Sigmoid colon (tissue), 7 donors: ENCODE data around the gene CRYGN. TPM values are rescaled to one million over a fixed set of nuclear protein-coding genes. Genes with fewer than 3 reads are reported as not detected.

ENCODE experiments used
- DNase-seq: peaks from one replicate; pipeline ENCODE4 v3.0.0-alpha.2; 2019
- H3K27ac ChIP-seq, 4 donors: fragments of 200-600 bp; sonication (generic); one replicate each; pipeline ENCODE4 v1.5.1; 2016 to 2019; ENCODE audit warnings: mild to moderate bottlenecking in 1 of 4
- H3K27me3 ChIP-seq, 3 donors: fragments of 200-600 bp; sonication (generic); one replicate each; pipeline ENCODE4 v1.5.1; 2019; ENCODE audit warnings: mild to moderate bottlenecking in 1 of 3
- H3K36me3 ChIP-seq, 4 donors: fragments of 200-600 bp; sonication (generic); one replicate each; pipeline ENCODE4 v1.5.1; 2016 to 2019
- H3K4me1 ChIP-seq, 4 donors: fragments of 200-600 bp; sonication (generic); one replicate each; pipeline ENCODE4 v1.5.1; 2017 to 2019
- H3K4me3 ChIP-seq, 4 donors: fragments of 200-600 bp; sonication (generic); one replicate each; pipeline ENCODE4 v1.5.1; 2017 to 2019; ENCODE audit warnings: mild to moderate bottlenecking in 2 of 4, moderate library complexity in 1 of 4
- H3K9me3 ChIP-seq, 4 donors: fragments of 200-600 bp in 3 of 4; sonication (generic) in 3 of 4; one replicate each; pipeline versions ENCODE4 v1.5.1 to v1.6.1; 2013 to 2019
- EP300 ChIP-seq, 4 donors: sonication (generic); formaldehyde crosslinking; IDR thresholded peaks; one replicate each; pipeline ENCODE4 v1.6.1; 2017; ENCODE audit warnings: antibody characterized with exemption in 4 of 4
- POLR2A ChIP-seq, 2 donors: fragments of 450-650 bp; IDR thresholded peaks; one replicate each; pipeline ENCODE4 v1.6.1; 2016; ENCODE audit warnings: antibody characterized with exemption in 2 of 2, mild to moderate bottlenecking in 2 of 2, moderate library complexity in 2 of 2
- POLR2AphosphoS5 ChIP-seq, 4 donors: sonication (generic); formaldehyde crosslinking; IDR thresholded peaks; one replicate each; pipeline ENCODE4 v1.6.1; 2017; ENCODE audit warnings: antibody characterized with exemption in 4 of 4
- WGBS, 2 donors: extraction: QIAGEN DNeasy Blood & Tissue Kit; methylation state at CpG; one replicate each; pipeline ENCODE4 v1.1.7; 2013; 5-methylcytosine and 5-hydroxymethylcytosine counted together
- intact Hi-C: fragments of 100-400 bp; cut with DNase I; formaldehyde crosslinking; loops from one replicate; pipeline ENCODE4 v1.15.1; 2023
- polyA plus RNA-seq, 3 donors: library from polyadenylated mRNA; stranded (reverse); fragments of 200-250 nt; gene quantifications; one replicate each; pipeline ENCODE4 v1.2.3, GENCODE V29; 2013
- total RNA-seq, 4 donors: library from RNA; depleted of rRNA; stranded (reverse); fragments of >200 nt; gene quantifications; one replicate each; pipeline ENCODE4 v1.1.0, GENCODE V29; 2016
- TF ChIP-seq, protein P1 (sequence below), 4 experiments: fragments of 450-650 bp in 3 of 4; fragments of 200-600 bp in 1 of 4; IDR thresholded peaks; one replicate each; pipeline ENCODE4 v1.5.1; 2016 to 2019; ENCODE audit warnings: antibody characterized with exemption in 4 of 4, mild to moderate bottlenecking in 3 of 4, moderate library complexity in 2 of 4
- donor health status: healthy with polysubstance abuse.
- donor health status: Bipolar disorder and iron deficiency.
- donor health status: healthy.

The CRYGN gene
- total and polyA plus RNA-seq, 7 donors, result 0.17 to 1.8 (median 0.99) TPM; not detected in 3

DNA sequence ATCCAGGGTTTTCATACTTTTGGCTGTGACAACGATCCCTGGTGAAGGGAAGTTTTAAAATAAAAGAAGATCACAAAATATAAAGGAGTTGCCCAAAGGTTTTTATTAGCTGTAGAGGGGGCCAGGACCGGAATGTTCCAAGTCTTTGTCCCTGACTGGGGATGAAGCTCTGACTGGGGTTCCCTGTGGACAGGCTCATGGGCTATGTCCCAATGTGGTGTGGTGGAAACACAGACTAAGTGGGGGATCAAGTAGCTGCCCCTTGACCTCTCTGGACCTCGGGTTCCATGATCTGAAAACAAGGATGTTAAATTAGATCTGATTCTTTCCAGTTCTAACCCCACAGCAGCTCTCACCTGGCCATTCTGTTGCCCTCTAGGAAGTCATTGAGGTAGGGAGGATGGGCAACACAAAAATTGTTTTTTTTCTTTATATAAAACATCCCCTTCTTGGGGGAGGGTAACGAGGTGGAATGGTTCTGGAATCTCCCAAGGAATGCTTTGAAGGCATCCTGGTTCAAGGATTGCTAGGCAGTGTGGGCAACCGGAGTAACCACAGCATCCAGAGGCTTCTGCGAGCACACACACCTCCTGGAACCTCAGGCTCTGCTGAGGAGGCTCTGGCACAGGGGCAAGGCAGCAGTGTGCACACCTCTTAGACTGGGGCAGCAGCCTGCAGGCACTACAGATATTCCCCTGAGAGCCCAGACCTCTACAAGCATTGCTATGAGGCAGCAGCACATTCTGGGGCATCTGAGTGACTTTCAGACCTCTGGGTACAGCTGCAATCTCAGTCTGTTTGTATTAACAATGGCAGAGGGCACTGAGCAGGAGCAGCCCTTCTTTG lies 21.4 kb upstream of the CRYGN start:
- intact Hi-C loops, result loop anchor here (2.0 kb wide), 3 partner anchors 43 to 297 kb away; partner anchors contain the start of gene RHEB
- WGBS, 2 donors, result 89 to 90% methylated on average over 6 of the region's 6 CpGs
- H3K27me3 ChIP-seq, result no peaks in the 10 kb centered on the region
- peaks cover 0 to 4% (median 2%) of the 10 kb centered on the region in 4 donors for H3K9me3 ChIP-seq
- H3K4me1 ChIP-seq, result peaks cover 0 to 34% (median 32%) of the 10 kb centered on the region in 4 donors
- peak overlapping the region; percentile 85 to 98 (median 96) for H3K27ac ChIP-seq
- no peak for TF ChIP-seq POLR2AphosphoS5 (IDR thresholded peaks at IDR 0.05)
- TF ChIP-seq POLR2A (IDR thresholded peaks at IDR 0.05), result no peak
- TF ChIP-seq, protein P1, sequence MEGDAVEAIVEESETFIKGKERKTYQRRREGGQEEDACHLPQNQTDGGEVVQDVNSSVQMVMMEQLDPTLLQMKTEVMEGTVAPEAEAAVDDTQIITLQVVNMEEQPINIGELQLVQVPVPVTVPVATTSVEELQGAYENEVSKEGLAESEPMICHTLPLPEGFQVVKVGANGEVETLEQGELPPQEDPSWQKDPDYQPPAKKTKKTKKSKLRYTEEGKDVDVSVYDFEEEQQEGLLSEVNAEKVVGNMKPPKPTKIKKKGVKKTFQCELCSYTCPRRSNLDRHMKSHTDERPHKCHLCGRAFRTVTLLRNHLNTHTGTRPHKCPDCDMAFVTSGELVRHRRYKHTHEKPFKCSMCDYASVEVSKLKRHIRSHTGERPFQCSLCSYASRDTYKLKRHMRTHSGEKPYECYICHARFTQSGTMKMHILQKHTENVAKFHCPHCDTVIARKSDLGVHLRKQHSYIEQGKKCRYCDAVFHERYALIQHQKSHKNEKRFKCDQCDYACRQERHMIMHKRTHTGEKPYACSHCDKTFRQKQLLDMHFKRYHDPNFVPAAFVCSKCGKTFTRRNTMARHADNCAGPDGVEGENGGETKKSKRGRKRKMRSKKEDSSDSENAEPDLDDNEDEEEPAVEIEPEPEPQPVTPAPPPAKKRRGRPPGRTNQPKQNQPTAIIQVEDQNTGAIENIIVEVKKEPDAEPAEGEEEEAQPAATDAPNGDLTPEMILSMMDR (IDR thresholded peaks at IDR 0.05), result no peak
- no peak for TF ChIP-seq EP300 (IDR thresholded peaks at IDR 0.05)
- peaks cover 0 to 26% (median 13%) of the 10 kb centered on the region in 4 donors for H3K36me3 ChIP-seq
- DNase-seq, result no peak
- H3K4me3 ChIP-seq, result no peak overlapping the region

DNA sequence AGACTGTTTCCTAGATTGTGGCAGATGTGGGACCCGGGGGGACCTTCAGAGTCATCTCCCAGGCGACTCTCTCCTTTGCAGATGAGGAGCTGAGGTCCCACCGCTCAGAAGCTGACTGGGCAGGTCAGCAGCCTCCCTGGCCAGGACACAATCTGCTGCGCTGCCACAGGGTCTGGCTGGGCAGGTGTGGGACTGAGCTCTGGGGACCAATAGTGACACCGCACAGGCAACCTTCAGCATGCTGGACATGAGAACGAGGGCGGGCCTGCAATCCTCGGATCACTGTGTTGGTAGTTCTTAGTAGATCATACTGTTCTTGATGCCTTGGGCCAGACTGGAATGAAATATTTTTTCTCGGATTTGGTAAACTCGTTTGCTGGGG lies 20.5 kb upstream of the CRYGN start:
- H3K4me1 ChIP-seq, result peaks cover 0 to 34% (median 32%) of the 10 kb centered on the region in 4 donors
- TF ChIP-seq POLR2A (IDR thresholded peaks at IDR 0.05) (no peak), EP300 (IDR thresholded peaks at IDR 0.05) (no peak), POLR2AphosphoS5 (IDR thresholded peaks at IDR 0.05) (no peak)
- TF ChIP-seq, protein P1 (IDR thresholded peaks at IDR 0.05), result no peak
- H3K27ac ChIP-seq, result peak overlapping the region; percentile 85 to 98 (median 96)
- intact Hi-C loops, result loop anchor here (1.0 to 2.0 kb wide), 4 partner anchors 44 to 298 kb away; partner anchors contain the start of gene RHEB
- H3K9me3 ChIP-seq, result peaks cover 0 to 4% (median 2%) of the 10 kb centered on the region in 4 donors
- DNase-seq, result peak; percentile 84
- H3K27me3 ChIP-seq, result no peaks in the 10 kb centered on the region
- H3K4me3 ChIP-seq, result peak overlapping the region in 3 of 4 donors; percentile 13 to 29 (median 27)
- H3K36me3 ChIP-seq, result peaks cover 0 to 17% (median 5%) of the 10 kb centered on the region in 4 donors
- WGBS, 2 donors, result 67 to 73% methylated on average over 10 of the region's 10 CpGs

DNA sequence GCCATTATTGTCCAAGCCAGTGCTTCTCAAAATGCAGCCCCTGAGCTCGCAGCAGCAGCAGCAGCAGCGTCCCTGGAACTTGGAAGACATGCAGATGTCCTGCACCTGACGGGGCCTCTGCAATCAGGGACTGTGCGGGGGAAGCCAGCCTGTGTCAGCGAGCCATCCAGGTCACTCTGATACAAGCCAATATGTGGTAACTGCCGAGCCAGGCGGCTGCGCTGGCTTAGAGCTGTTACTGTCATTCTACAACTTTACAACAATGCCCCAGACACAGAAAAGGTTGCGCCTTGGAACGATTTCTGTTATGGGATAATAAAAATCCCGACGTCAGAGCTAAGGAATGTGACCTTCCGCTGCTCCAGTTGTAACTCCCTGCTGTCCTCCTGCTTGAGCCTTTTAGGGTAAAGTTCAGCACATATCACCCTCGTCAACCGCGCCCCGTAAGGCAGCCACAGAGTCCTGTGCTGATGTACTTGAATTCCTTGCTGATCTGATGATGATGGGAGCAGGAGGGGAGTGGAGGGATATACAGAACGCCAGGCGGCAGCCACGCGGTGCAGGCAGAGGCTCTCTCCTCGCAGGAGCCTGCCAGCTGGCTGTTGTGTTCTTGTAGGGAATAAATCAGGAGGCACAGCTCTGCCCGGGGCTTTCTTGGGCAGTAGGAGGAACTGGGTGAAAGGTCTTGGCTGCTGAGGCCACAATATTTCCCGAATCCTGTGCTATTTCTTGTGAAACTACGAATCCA lies 20.0 kb upstream of the CRYGN start:
- H3K9me3 ChIP-seq, result peaks cover 0 to 4% (median 2%) of the 10 kb centered on the region in 4 donors
- intact Hi-C loops, result loop anchor here (1.0 to 2.0 kb wide), 4 partner anchors 45 to 299 kb away; partner anchors contain the start of gene RHEB
- WGBS, 2 donors, result 5 to 32% methylated on average over 25 of the region's 25 CpGs
- peaks cover 0 to 11% (median 0%) of the 10 kb centered on the region in 4 donors for H3K36me3 ChIP-seq
- H3K27ac ChIP-seq, result peak overlapping the region; percentile 85 to 98 (median 96)
- no peaks in the 10 kb centered on the region for H3K27me3 ChIP-seq
- H3K4me3 ChIP-seq, result peak overlapping the region in 3 of 4 donors; percentile 13 to 29 (median 27)
- TF ChIP-seq POLR2A (IDR thresholded peaks at IDR 0.05), result peak in 1 of 2 donors; percentile 12
- TF ChIP-seq, protein P1 (IDR thresholded peaks at IDR 0.05), result peak in 2 of 4 experiments; percentile 13 to 23
- peak; percentile 70 to 99 (median 92) for TF ChIP-seq EP300 (IDR thresholded peaks at IDR 0.05)
- peak; percentile 79 to 94 (median 84) for TF ChIP-seq POLR2AphosphoS5 (IDR thresholded peaks at IDR 0.05)
- peak; percentile 98 for DNase-seq
- H3K4me1 ChIP-seq, result peaks cover 0 to 34% (median 32%) of the 10 kb centered on the region in 4 donors

DNA sequence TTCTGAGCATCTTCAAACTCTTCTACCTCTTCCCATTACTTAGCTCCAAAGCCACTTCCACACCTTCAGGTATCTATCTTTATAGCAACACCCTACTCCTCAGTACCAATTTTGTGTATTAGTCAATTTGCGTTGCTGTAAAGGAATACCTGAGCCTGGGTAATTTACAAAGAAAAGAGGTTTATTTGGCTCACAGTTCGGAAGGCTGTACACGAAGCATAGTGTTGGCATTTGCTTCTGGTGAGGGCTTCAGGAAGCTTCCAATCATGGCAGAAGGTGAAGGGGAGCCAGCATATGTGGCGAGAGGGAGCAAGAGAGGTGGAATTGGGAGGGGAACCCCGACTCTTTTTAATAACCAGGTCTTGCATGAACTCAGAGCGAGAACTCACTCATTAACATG lies 17.6 kb upstream of the CRYGN start:
- Histone ChIP-seq H3K27ac (no peak overlapping the region), H3K27me3 (no peaks in the 10 kb centered on the region), H3K9me3 (peaks cover 0 to under 1% (median 0%) of the 10 kb centered on the region in 4 donors), H3K36me3 (no peaks in the 10 kb centered on the region), H3K4me3 (no peak overlapping the region), H3K4me1 (peaks cover 0 to 34% (median 32%) of the 10 kb centered on the region in 4 donors)
- TF ChIP-seq POLR2A (IDR thresholded peaks at IDR 0.05) (no peak), POLR2AphosphoS5 (IDR thresholded peaks at IDR 0.05) (no peak), EP300 (IDR thresholded peaks at IDR 0.05) (no peak)
- TF ChIP-seq, protein P1 (IDR thresholded peaks at IDR 0.05), result no peak
- intact Hi-C loops, result no loop called here
- 96 to 98% methylated on average over 6 of the region's 6 CpGs for WGBS, 2 donors
- DNase-seq, result no peak
